Right ventricle myocardium superior (tissue), 1 donor: ENCODE data around the gene CXCL12. TPM values are rescaled to one million over a fixed set of nuclear protein-coding genes. Genes with fewer than 3 reads are reported as not detected.

Experiments
- ATAC-seq: fragments of 200-7000 bp; cut with Tn5 transposase; one replicate; pipeline ENCODE4 v1.9.1; 2020; ENCODE audit warnings: mild to moderate bottlenecking; ENCODE audit not compliant: poor library complexity
- DNase-seq: peaks from one replicate; pipeline ENCODE4 v3.0.0-alpha.2; 2020
- intact Hi-C: fragments of 100-400 bp; cut with DNase I; formaldehyde crosslinking; loops from one replicate; pipeline ENCODE4 v1.11.2; 2022
- long read RNA-seq: library from polyadenylated mRNA; unstranded; transcript quantifications from one replicate; pipeline ENCODE4 v2.0.0, GENCODE V29; 2021
- total RNA-seq: library from RNA; stranded (reverse); fragmentation: NEBNext Ultra II Directional; extraction: Animal tissue kit (Norgen Biotek cat#: 25700); gene quantifications from one replicate; pipeline ENCODE4 v1.2.1, GENCODE V29; 2021
- donor health status: DM: no; HTN: yes; CAD: no; lungs with severe emphysema.

CXCL12 gene
- 117 TPM for total RNA-seq
- long read RNA-seq, transcript CXCL12-203 (4 exons, 3,532 nt): minor isoform, 8 of 133 reads
- long read RNA-seq, transcript CXCL12-201 (3 exons, 1,857 nt): major isoform, 20 of 133 reads
- long read RNA-seq, transcript CXCL12-202 (4 exons, 470 nt): minor isoform, 13 of 133 reads
- long read RNA-seq, partial matches to known transcripts: 4 of 133 reads
- long read RNA-seq, other reads (novel, unspliced or antisense): 88 of 133 reads

DNA sequence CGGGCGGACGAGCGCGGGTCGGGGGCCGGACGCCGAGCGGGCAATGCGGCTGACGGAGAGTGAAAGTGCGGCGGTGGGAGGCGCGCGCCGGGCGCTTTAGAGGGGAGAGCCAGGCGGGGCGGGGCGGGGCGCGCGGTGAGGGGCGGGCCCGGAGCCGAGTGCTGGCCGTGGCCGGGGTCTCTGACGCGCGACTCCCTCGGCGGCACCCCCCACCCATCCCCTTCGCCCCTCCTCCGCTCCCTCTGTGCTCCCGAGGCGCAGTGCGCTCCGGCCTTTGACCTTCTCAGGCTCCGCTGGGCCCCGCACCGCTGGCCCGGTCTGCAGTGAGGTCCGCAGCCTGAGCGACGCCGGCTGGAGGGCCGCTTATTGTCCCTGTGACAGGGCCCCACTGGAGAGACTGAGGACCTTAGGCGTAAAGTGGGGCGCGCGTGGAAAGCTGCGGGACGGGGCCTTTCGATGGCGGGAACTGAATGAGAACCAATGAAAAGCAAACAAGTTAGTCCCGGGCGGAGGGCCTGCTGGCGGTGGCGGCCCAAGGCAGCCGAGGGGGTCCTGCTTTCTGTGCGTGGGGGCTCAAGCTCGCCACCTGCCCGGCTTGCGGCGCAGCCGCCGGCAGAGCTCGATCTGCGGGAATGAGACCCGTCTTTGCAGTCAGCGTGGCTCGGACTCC lies at the start of gene CXCL12:
Gene CXCL12, minus strand, starts transcription at position 72 of the 670 bp plus-strand sequence. CDS start 92 bp downstream, outside the sequence.
- DNase-seq (peak; percentile 76), ATAC-seq (peak; percentile 64)
- intact Hi-C loops: loop anchor here (5.0 kb wide), 1 partner anchor 713 kb away; no protein-coding TSS in a partner anchor

DNA sequence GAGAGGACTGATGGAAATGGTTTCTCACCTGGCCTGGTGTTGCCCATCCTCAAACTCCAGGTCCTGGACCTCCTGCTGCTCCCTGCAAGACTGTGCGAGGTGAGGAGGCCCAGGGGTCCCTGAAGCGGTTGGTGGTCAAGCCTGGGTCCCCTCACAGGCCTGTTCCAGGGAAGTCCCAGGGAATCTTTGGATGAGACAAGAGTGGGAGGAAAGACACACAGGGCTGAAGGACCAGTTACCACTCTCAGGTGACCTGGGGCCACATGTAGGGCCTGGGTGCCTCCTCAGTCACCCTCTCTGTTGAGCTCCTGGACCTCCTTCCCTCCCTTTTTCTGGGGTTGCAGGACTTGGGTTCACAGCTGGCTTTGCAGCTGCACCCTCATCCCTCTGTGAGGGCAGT lies 42.6 kb upstream of the CXCL12 start:
- intact Hi-C loops: no loop called here
- ATAC-seq (no peak), DNase-seq (no peak)

DNA sequence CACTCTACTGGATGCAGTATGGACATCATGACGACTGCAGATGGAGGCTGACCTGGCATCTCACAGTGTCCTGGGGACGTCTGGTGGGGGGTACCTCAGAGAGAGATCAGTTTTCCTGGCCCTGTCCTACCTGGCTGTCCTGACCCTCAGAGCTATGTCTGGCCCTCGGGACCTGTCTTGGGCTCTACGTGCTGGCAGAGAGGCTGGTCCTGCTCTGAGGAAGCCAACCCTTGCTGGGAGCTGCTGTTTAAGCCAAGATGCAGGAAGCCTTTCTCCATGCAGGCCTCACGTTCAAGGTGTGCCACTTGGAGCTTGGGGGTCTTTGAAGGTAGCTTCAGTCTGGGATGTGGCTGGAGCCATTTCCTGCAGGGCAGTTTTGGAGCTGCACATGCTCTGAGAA lies 42.1 kb upstream of the CXCL12 start:
- intact Hi-C loops: no loop called here
- no peak for DNase-seq
- no peak for ATAC-seq

DNA sequence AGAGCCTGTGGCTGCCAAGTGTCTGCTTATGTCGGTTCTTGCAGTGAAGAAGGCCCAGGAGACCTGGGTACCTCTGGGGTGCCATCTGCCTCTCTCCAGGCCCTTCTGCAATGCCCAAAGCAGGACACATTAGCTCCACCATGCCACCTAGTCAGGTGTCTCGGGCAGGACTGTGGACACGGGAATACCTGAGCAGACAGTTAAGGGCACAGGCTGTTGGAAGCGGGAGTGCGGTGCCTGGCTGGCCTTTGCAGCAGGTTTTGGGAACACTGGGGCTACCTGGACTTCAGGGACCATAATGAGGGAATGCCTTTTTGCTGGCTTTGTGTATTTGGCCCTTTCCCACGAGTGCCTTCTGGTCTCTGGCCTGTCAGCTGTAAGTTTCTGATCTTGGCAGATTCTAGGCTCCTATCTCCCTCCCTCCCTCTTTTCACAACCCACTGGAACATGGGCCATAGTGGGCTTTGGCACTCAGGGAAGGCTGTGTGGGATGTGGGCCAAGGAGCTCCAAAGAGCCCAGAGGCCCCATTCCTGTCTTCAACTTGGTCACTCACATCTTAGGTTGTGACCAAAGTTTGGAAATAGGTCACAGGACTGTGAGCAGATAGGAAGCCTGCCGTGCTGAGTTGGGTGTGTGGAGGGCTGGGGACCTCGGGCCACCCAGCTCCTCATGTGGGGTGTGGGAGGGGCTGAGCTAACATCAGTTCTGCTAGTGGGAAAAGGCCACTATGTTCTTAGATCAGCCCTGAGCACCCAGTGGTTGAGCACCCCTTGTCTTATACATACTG lies 41.5 kb upstream of the CXCL12 start:
- intact Hi-C loops: no loop called here
- ATAC-seq (no peak), DNase-seq (no peak)

DNA sequence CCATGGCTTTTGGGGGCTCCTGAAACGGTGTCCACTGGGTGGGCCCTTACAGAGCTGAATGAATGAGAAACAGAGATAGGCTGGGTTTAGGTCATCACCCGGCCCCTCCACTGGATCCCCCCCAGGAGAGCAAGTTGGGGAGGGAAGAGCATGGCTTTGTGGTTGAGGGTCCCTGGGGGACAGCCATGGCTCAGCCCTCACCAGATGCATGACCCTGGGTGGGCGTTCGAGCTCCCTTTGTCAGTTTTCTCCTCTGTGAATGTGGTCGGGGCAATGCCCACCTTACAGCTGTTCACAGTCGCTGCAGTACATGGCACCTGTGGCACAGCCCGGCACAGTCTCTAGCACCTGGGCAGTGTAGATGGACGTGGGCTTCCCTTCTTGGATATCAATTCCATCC lies 40.6 kb upstream of the CXCL12 start:
- DNase-seq (no peak), ATAC-seq (no peak)
- intact Hi-C loops: no loop called here

DNA sequence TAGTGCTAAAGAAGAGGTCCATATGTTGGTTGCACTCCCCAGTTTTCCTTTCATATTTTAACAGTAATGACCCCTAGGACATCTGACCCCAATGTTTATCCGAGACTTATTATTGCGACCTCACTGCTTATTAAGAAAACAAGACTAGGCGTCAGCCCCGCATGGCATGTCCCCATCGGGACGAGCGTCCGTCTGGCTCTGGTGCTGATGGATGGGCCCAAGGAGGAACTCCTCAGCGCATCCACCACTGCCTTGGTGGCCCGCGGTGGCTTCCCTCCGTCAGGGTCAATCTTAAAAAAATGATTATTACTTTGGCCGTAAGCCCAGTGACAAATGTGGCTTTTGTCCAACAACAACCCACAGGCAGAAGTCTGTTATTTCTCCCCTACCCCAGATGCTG lies 40.1 kb upstream of the CXCL12 start:
- intact Hi-C loops: no loop called here
- ATAC-seq: no peak
- DNase-seq: no peak

DNA sequence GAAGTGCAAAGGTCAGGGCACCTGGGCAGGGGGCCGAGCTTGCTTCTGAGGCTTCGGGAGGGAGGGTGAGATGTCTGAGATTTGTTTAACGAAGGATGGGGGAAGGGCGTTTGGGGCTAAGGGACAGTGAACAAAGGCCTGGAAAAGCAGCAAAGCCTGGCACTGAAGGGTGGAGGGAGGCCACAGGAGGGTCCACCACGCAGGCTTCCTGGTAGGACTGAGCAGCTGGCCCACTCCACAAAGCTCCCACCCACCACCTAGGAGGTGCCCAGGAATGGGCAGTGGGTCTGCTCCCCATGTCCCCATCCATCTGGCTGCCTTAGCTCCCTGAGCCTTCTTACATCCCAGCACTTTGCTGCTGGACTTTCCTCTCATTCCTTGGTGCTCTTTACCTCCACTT lies 39.4 kb upstream of the CXCL12 start:
- no peak for DNase-seq
- intact Hi-C loops: no loop called here

DNA sequence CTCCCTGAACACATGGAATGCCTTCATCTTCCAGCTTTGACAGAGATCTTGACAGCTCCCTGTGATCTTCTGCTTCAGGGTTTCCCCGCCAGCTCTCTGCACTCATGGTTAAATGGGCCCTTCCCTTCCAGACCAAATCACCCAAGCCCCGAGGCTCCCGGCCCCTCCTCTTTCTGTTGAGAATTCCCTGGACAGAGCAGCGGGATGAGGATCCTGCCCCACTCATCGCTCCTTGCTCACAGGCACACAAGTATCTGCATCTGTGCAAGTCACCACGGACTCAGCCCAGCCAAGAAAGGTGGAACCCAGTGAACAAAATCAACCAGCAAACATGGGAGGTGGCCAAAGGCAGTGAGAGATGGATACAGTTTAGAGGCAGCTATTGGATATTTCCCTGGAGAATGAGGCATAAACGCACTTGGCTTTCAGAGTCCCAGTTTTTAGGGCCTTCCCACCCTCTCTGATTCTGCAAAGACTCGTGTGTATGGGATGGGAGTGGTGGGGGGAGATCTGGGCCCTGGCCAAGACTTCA lies 37.7 kb upstream of the CXCL12 start:
- no peak for DNase-seq

More for the DNA sequence above, 39.4 kb upstream of the CXCL12 start:
- no peak for ATAC-seq

DNA sequence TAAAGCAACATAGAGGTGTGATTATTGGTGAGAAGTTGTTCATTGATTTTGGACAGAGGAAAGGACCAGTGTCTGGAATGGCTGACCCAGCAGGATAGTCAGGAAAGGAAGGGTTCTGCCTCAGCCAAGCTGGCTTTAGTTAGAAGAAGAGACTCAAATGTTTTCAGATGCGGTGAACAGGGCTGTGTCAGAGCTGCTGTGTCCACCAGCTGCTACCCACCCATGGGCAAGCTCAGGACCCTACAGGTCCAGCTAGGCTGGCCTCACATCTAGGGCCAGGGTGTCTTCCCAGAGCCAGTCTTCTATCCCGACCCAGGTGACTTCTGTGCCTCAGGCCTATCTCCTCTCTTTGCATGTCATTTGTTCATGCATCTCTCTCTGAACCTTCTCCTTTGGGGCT lies 37.3 kb upstream of the CXCL12 start:
- intact Hi-C loops: no loop called here
- ATAC-seq: no peak
- no peak for DNase-seq

More for the DNA sequence above, 37.7 kb upstream of the CXCL12 start:
- ATAC-seq: peak; percentile 38
- intact Hi-C loops: no loop called here

DNA sequence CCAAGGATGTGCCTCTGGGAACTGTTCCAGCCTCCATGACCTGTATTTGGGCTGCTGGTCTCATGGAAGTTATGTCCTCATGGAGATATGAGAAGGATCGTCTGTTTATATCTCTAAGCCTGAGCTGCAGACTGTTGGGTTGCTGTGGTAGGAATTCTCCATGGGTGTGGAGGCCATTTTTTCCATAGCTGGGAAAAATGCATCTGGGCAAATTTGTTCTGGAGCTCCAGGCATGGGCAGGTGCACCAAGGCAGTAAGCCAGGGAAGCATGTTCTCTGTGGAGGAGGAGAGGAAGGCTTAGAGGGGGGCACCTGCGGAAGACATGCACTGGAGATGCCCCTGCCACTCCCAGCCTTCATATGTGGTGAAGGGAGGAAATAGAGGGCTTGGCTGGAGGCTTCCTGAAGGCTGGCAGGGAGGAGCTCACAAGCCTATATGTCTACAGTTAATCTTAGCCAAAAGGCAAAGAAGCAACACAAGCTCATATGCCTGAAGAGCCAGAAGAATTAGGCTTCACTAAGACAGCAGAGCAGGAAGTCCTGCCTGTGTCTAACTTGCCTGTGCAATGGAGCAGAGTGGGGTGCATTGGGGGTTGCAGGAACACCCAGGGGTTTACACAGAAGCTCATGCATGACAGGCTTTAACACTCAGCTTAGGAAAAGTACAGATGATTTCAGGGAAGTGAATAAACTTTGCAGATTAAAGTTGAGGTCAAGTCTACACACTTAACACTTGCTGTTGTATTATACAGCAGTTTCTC lies 35.1 kb upstream of the CXCL12 start:
- intact Hi-C loops: no loop called here
- DNase-seq (no peak), ATAC-seq (no peak)

DNA sequence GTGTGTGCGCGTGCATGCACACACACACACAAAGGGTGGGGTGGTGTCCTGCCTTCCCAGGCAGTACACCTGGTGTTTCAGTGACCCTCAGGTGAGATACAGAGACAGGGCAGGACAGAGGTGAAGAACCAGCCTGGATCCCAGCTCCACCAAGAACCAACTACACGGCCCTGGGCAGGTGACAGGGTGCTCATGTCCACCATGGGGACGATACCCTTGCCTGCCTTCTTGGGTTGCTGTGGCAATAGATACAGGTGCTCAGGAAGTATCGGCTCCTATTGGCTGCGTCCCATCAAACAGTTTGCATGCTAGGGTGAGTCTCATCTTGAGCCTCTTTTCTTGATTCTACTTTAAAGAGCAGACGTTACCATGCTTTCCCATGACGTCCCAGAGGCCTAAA lies 33.7 kb upstream of the CXCL12 start:
- no peak for DNase-seq
- intact Hi-C loops: no loop called here

DNA sequence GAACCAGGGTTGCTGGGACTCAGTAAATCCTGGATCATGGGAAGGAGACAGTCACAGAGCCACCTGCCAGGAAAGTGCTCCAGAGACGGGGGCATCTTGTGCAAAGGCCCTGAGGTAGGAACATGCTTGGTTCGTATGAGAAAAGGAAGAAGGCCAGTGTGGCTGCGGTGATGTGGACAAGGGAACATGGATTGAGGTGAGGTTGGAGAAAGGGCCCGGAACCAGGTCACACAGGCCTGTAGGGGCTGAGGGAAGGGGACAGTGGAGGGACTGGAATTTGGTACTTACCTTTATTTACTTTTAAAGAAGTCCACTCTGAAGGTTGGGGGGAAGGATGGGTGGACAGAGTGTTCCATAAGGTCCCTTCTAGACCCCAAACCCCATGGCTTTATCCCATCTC lies 32.9 kb upstream of the CXCL12 start:
- no peak for DNase-seq
- ATAC-seq: no peak

More for the DNA sequence above, 33.7 kb upstream of the CXCL12 start:
- ATAC-seq: no peak

DNA sequence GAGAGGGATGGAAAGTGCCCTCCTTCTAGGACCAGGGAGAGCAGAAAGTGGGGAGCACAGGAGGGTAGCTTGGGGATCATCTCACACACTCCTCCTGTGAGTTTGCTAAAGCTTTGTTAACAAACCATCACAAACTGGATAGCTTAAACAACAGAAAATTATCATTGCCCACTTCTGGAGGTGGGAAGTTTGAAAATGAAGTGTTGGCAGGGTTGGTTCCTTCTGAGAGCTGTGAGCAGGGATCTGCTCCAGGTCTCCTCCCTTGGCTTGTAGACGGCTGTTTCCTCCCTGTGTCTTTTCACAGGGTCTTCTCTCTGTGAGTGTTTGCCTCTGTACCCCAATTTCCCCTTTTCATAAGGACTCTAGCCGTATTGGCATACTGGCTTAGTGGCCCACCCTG lies 32.0 kb upstream of the CXCL12 start:
- peak; percentile 67 for ATAC-seq
- no peak for DNase-seq
- intact Hi-C loops: no loop called here

More for the DNA sequence above, 32.9 kb upstream of the CXCL12 start:
- intact Hi-C loops: no loop called here

DNA sequence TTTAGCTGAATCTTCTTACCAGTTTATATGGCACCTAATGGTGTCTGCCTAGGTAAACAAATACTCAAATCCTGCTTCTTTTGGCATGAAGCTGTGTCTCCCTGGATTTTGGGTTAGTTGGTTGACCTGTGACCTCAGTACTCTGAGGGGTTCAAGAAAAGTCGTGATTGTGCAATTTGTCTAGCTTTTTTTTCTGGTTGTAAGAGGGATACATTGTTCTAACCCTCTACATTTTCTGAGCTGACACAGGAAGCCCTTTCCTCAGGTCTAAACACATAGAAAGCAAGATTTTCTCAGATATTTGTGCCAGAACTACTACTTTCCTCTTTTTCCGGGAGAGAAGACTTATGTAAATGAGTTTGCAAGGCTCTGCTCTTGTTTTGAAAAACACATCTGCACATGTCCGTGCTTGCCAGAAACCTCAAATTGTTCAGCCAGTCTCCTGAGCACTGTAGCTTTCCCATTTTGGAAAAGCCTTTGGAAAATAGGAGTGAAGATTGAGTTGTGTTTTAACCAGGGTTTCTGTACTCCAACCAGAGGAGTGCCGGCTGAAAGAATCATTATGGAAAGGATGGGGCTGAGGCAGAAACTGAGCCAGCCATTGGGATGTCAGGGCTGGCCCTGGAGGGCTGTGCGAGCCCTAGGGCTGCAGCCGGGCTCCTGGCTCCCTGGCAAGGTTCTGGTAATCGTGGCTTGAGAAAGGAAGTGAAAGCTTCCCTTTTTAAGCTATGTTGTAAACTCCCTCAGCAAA lies 31.3 kb upstream of the CXCL12 start:
- ATAC-seq (peak; percentile 75), DNase-seq (no peak)
- intact Hi-C loops: no loop called here

DNA sequence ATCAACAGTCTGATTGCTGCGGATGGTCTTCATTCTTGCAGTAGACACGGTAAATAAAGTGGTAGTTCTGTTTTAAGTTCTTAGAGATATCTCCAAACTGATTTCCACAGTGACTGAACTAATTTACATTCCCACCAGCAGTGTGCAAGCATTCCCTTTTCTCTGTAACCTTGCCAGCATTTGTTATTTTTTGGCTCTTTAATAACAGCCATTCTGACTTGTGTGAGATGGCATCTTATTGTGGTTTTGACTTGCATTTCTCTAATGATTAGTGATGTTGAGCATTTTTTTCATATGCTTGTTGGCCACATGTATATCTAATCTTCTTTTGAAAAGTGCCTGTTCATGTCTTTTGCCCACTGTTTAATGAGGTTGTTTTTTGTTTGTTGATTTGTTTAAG lies 30.2 kb upstream of the CXCL12 start:
- ATAC-seq (no peak), DNase-seq (no peak)
- intact Hi-C loops: no loop called here

DNA sequence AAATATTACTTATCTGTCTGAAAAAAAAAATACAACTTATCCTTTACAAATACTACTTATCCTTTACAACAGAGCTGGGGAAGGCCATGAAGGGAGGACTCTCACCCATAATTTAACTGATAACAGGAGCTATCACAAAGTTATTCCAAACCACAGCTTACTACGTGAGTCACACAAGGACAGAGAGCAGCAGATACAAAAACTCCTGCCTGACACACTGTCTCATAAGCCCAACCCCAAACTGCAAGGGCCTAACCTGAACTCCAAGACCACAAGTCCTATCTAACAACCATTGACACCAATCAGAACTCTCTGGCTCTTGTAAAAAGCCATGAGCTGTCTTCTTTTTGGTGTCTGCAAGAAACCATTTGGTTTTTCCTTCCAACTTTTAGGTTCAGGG lies 28.5 kb upstream of the CXCL12 start:
- ATAC-seq (no peak), DNase-seq (no peak)
- intact Hi-C loops: no loop called here

DNA sequence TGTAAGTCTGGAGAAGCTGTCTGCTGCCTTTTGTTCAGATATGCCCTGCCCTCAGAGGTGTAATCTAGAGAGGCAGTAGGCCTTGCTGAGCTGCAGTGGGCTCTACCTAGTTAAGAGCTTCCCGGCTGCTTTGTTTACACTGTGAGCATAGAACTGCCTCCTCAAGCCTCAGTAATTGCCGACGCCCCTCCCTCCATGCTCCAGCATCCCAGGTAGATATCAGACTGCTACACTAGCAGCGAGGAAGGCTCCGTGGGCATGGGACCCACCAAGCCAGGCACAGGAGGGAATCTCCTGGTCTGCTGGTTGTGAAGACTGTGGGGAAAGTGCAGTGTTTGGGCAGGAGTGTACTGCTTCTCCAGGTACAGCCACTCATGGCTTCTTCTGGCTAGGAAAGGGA lies 26.4 kb upstream of the CXCL12 start:
- ATAC-seq (no peak), DNase-seq (no peak)
- intact Hi-C loops: no loop called here

DNA sequence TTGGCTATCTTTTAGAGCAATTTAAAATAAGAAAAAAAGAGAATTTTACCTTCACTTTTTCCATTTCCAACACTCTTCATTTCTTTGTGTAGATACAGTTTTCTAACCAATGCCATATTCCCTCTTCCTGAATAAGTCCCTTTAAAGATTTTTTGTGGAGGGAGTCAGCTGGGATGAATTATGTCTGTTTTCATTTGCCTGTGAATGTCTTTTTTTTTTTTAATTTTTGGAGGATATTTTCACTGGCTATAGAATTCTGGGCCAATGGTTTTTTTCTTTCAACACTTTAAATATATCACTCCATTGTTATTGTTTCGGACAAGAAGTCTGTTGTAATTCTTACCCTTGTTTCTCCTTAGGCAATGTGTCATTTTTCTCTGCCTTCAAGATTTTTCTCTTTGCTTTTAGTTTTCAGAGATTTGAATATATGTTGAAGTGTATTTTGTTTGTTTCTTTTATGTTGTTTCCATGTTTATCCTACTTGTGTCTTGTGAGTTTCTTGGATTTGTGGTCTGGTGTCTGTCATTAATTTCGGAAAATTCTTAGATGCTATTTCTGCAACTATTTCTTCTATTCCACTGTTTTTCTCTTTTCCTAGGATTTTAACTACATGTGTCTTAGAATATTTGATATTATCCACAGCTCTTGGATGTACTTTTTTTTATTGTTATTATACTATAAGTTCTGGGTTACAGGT lies 20.0 kb upstream of the CXCL12 start:
- no peak for DNase-seq
- ATAC-seq: no peak
- intact Hi-C loops: no loop called here
